Mucosa of gallbladder (tissue), 1 donor: Measurements from ENCODE around the gene ZDHHC13. TPM values are rescaled to one million over a fixed set of nuclear protein-coding genes. Genes with fewer than 3 reads are reported as not detected.

Source experiments
- DNase-seq: peaks from one replicate; pipeline ENCODE4 v3.0.0-alpha.2; 2020; ENCODE audit warnings: low spot score
- total RNA-seq: library from RNA; stranded (reverse); gene quantifications from one replicate; pipeline ENCODE4 v1.2.1, GENCODE V29; 2021
- donor health status: DM: no; HTN: no; CAD: no.

The ZDHHC13 gene
- total RNA-seq, 1 donor from 2014 or later = 18.2 TPM

DNA sequence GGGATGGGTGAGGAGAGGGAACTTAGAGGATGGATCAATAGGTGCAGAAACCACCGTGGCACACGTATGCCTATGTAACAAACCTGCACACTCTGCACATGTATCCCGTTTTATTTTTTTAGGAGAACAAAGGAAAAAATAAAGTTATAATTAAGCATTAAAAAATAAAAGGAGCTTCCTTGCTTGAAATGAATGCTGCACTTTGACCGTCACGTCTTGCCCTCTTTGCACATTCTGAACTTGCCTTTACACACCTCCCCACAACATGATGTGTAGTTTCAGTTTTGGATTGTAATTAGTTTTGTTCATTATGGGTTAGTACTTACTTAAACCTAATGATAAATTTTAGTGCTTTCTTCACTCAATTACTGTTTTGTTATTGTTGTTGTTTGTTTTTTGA lies 87.9 kb downstream of the ZDHHC13 start:
- DNase-seq = no peak

DNA sequence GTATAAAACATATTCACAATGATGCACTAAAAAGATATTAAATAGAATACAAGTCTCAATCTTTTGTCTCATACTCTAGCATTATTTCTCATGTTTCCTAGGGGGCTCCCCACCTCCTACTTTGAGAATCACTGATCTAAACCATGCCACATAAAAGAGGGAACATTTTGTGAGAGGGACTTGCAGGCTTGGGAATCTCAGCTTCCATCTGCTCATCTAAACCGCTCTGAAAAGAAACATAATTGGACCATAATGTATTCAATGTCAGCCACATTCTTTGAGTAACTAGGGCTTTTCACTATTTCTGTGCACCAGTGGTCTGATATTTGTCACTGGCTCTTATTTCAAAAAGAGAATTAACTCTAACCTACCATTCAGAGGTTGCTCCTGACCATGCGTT lies 91.2 kb downstream of the ZDHHC13 start:
- no peak for DNase-seq

DNA sequence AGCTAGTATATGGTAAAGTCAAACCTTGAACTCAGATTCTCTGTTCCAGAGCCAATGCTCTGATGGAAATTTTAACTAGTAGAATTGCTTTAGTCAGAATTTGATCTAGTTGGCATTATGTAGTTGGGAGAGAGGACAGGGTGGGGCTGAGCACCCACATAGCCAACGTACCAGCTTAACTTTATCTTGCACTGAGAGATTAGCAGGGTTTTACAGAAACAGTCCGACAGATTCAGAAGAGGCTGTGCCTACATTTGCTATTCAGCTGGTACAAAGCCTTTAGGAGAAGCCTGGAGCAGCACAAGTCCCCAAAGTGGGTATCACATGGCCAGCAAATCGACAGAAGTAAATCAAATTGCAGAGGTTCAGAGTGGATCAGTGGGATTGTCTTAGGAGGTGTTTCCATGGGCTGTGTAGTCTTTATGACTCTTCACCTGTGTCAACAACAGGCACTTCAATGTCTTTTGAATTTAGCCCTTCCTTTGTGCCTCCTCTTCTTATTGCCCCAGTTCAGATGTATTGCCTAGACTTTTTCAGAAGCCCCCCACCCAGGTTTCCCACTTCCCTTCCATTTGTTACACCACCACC lies 92.1 kb downstream of the ZDHHC13 start:
- no peak for DNase-seq

DNA sequence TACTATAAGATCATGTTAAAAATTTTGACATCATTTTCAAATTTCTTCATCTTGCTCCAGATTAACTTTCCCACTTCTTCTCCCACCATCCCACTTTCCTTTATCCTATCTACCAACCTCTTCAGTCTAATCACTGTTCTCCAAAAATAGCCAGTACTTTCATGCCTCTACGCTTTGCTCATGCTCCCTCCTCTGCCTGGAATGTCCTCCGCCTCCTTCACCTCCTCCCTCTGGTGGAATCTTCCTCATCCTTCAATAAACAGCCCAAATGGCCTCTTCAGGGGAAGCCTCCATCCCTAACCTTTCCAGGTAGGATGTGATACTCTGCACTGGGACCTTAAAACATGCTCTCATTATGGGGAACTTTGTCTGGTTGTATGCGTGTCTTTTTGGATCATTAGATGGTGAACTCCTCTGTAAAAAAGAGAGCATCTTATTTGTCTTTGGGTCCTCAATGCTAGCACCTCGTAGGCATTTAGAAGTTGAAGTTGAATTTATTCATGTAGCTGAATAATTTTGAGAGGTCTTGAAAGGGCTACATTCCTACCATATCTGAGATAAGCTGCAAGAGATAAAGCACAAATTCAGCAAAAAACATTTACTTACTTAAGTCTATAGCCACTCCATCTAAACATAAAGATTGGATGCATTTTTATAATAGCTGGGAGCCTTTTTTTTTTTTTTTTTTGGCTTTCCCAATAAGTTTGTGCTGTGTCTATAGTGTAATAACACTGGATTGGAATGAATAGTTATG lies 92.8 kb downstream of the ZDHHC13 start:
- DNase-seq = no peak

DNA sequence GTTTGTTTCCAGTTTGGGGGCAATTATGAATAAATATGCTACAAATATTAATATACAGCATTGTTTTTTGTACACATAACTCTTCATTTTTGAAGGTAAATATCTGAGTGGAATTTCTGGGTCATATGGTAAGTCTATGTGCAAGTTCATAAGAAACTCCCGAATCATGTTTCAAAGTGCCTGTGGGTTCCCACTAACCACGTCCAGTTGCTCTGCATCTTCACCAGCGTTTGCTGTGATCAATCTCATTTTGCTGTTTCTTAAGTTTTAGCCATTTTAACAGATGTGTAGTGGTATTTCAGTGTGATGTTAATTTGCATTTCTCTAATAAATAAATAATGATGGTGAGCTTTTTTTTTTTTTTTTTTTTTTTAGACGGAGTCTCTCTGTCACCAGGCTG lies 99.1 kb downstream of the ZDHHC13 start:
- DNase-seq = no peak

DNA sequence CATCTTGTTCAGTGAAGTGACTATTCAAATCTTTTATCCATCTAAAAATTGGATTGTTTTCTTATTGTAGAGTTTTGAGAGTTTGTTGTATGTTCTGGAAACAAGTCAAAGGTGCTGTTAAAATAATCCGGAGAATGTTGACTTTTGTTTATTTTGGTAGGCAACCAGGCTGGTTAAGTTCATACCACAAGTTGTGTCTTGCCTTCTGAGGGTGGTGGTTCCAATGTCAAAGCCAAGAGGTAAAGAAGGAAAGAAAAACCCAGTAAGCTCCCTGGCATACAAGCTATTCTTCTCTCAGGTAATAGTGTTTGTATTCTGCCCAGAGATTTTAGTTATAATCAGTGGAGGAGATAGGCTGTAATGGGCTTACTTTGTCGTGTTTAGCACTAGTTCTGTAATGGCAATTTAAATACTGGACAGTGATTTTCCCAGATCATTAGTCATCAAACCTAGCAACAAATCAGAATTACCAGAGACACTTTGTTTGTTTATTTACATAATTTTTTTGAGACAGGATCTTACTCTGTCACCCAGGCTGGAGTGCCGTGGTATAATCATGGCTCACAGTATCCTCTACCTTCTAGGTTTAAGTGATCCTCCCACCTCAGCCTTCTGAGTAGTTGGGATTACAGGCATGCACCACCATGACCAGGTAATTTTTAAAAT lies 99.9 kb downstream of the ZDHHC13 start:
- DNase-seq = no peak

DNA sequence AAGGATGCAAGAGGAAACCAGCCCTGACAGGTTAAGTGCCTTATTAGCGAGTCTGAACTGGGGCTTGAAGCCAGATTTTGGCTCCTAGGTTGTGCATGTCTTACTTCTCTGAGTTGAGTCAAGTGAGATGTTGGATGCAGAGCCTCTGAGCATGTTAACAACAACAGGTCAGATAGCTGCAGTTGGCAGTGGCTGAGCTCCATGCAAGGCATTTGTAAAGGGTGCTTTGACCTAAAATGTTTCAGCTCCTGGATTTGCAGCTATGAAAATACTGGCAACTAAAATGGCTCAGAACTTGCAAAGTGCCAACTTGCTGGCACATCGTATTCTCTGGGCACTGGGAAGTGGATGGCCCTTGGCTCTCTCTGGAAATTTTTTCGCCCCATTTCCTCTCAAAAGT lies 101.2 kb downstream of the ZDHHC13 start:
- no peak for DNase-seq

DNA sequence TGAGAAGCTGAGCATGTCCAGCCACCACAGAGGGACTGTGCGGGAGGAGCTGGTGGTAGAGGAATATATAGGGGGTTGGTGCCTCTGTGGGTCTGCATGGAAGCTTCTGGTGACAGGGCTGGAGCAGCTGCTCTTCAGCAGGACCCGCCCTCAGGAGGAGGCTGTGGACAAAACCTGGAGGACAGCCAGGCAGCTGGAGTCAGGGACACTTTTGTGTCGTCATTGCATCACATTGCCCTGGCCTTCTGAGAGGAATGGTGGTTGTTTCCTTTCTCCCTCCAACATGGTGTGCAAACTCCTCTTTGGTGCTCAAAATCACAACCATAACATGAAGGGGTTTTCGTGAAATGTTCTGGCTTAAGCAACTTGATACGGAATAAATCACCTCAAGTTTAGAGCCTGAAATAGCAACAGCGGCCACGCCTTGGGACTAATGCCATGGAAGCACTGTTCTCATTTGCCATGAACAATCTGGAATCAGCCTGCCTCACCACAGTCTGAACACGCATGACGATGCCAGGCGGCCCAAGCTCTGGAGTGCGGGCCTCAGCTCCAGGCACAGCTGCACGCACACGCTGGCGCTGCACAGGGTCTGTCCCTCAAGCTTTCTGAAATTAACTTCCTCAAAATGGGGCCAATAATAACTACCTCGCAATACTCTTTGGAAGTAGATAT lies 102.0 kb downstream of the ZDHHC13 start:
- no peak for DNase-seq

DNA sequence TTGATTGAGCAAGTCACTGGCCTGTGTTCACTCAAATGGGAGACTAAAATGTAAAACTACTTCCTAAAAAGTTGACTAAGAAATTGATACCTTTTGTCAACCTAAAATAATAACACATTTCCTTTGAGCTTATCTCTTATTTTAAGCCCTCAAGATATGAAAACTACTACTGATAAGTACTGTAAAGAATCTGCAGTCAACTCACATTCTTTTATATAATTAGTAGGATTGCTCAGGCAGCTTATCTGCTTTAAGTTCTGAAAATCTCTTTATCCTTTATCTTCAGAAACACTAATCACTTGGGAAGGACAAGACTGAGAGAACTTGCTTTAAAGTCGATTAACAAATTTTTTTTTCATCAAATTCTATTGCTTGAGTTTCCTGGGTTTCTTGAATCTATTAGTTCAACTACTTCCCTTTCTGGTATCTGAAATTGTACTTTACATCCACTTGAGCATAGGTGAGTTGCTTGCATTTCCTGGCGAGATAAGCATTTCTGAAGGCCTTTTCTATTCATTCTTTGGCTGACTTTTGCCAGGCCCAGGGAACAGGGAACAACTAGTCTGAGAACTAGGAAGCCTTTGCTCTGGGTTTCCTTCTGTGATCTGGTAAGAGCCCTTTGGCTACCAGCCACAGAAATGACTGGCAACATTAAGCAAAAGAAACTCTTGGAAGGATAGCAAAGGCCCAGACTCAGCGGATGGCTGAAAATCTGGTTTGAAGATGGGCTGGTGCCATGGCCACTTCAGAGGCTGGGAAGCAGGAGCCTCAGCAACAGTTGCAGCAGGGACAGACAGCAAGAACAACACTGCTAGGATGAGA lies 104.1 kb downstream of the ZDHHC13 start:
- DNase-seq = peak; percentile 32

DNA sequence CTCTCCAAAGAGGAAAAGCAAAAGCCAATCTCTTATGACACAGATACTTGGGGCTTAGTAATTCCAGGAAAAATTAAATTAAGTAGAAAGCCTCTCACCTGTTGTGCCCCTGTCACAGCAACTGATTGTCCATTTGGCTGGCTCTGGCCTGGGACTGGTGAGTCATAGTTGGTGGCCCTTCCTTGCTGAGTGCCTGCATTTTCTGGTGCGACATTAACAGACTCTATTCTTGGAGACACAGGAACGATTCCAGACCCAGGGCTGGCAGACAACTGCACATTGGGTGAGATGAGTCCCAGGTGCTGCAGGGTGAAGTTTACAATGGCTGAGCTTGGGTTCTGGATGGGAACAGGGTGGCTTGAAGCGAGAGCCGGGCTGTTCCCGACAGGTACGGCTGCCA lies 108.2 kb downstream of the ZDHHC13 start:
- no peak for DNase-seq

DNA sequence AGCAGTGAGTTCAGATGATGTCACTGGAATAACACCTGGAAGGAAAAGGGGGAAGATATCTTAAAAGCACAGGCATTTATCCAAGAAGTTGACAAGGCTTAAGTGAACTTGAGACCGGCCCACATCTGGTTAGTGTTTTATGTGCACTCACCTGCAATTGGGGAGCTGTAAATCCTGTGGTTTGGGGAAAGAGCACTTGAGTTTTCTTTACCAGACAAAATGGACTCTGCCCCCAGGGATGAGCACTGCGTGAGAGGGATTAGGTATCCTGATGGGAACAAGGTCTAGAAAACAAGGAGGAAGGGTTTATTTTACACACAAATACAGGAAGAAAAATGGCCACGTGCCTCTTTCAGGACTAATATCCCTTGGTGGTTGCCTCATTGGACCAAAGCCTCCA lies 108.6 kb downstream of the ZDHHC13 start:
- no peak for DNase-seq

Other genes starting within 250 kb of the ZDHHC13 start
- gene MRGPRX1, start 177.8 kb upstream of the ZDHHC13 start, total RNA-seq = not detected
- gene MRGPRX2, start 56.5 kb upstream of the ZDHHC13 start, total RNA-seq = 0.09 TPM
- gene CSRP3, start 84.8 kb downstream of the ZDHHC13 start, total RNA-seq = not detected
- 0.32 TPM for gene E2F8, start 123.8 kb downstream of the ZDHHC13 start, total RNA-seq